NOMO-1 treated with dmso at 0.1 percent for 144 hours (cell line): Measurements from ENCODE around the gene SMIM22.

Experiments
- DNase-seq: peaks from one replicate; lab custom pipeline; 2025; ENCODE audit not compliant: unreplicated experiment; lab: John Stamatoyannopoulos, UW

The SMIM22 gene

DNA sequence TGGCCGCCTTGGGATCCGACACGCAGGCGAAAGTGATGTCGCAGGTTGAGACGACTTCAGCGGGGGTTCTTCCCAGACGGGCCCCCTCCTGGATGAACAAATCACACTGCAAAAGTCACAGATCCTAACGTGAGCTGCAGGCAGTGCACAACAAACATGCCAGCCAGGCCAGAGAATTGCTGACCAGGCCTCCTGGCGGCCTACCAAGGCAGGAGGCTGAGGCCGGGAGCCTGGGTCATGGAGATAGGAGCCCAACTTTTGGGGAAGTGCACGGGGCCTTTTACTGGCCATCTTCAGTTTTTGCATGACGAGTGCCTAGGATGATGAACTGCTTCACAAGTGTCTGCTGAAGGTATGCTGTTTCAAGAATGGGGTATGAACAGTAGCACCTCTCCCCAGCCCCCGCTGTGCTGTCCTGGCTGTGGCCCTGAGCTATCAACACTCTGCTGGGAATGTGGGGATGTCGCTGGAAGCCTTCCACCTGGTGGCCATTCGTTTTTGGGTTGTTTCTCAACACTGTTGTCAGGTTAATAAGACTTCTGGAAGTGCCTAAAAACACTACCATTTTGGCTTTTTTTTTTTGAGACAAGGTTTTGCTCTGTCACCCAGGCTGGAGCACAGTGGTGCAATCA is 19.5 kb downstream of the SMIM22 start:
- DNase-seq: no peak

DNA sequence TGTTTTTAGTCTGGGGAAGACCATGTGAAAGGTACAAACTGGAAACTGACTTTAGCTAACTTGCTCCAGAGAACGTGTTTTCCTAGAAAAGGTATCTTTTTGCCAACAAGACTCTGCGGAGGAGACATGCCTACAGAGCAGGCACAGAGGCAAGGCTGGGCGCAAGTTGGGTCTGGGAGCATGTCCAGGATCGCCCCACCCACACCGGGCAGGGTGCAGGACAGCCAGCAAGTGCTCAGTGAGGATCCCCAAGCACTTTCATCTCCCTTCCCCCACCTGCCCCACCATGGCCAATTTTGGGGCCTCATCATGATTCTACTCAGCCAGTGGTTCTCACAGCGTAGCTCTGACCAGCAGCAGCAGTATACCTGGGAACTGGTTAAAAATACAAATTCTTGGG is 25.5 kb downstream of the SMIM22 start:
- no peak for DNase-seq

DNA sequence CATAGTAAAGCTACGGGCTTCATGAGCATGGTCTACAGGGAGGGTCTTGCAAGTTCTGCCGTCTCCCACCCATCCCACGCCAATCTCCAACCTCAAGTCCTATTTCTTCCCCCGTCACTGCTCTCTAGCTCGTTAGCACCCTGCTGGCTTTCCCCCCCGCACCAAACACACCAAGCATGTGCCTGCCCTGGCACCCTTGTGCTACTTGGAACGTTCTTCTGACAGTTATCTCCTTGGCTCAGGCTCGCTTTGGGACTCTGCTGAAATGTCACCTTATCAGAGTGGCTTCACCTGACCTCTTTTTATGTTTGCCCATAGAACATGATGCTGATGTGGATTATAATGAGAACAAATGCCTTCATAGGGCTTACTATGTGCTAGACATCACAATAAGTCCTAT is 30.0 kb downstream of the SMIM22 start:
- DNase-seq: no peak

DNA sequence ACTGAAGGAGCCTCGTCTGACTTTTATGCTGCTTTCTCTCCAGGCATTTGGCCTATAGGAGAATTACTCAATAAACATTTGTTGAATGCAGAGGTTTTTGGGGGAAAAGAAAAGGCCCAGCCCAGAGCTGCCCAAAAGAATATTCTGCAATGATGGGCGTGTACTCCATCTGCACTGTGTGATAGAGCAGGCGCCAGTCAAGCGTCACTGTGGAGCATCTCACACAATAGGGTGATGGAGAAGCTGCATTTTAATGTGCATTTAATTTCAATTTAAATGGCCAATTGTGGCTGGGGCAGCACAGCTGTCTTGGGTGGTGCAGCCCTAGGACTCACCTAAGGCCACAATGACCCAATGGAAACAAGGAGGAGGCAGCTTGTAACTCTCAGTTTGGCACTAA is 31.4 kb downstream of the SMIM22 start:
- no peak for DNase-seq

DNA sequence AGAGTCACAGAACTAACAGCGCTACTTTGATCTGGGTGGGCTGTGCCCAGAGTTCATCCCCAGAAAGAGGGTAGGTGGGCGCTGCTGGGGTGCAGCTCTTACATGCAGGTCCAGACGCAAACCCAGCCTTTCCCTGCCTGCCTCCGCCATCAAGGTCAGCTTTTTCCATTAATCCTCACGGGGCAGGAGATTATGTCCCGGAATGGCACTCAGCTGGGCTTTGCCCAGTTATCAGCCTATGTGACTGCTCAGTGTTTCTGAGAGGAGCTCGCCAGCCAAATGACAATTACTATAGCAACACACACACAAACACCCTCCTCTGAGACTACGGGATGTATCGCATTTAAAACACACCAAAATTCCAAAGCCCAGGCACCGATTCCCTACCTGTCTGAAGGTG is 31.8 kb downstream of the SMIM22 start:
- DNase-seq: no peak

DNA sequence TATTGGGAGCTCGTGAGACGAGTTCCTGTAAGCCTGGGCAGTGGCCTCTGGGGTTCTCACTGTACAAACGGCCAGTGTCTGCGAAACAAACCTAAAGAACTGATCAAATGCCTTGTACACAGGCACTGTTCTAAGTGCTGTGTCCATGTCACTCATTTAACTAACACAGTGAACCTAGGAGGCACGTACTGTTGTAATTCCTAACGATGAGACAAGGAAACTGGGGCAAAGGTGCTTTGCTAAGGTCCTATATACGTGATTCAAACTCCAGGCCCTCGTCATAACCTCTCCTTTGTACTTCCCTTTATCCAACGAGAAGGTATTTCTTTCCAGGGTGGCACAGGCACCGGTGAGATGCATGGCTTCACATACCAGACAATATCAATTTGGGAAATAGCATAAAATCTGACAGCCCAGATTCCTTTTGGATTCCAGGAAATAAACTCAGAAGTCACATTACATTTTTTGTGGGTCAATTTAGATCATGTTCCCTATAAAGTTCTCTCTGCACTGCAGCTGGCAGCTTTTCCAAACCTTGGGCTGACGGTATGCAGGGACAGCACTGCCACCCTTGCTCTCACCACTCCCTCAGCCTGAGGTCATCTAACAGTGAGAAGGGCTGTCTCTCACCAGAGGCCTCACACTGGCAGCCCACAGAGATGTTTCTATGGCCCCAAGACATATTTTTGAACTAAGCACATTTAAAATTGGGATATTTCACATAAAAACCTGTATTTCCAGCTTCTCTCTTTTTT is 33.6 kb downstream of the SMIM22 start:
- no peak for DNase-seq

DNA sequence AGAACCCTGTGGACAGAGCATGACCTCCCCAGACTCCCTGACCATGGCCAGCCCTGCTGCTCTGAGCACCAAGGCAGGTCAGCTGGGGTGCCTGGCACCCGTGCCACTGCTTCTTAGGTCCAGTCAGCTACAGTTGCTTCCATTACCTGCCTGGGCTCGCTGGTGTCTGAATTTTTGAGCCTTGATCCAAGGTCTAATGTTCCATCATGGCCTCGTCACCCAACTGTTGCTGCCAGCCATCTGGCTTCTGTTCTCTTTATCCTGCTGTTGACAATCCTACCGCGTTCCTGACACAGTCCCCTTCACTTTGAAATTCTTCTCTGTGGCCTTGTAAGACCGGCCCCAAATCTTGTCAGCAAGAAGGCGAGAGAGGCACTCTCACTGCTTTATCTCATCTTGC is 35.2 kb downstream of the SMIM22 start:
- no peak for DNase-seq

DNA sequence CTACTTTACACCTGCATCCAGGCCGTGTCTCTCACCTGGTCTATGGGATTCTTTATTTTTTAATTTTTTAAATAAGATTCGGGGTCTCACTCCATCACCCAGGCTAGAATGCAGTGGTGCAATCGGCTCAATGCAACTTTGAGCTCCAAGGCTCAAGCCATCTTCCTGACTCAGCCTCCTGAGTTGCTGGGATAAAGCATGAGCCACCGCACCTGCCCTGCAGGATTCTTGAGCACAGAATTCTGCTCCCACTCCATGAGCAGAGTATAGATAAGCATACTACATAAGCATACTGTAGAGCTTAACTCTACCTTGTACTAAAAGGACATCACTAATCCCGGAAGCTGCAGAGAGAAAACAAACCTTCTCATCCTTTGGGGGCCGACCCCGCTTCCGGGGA is 36.4 kb downstream of the SMIM22 start:
- no peak for DNase-seq

DNA sequence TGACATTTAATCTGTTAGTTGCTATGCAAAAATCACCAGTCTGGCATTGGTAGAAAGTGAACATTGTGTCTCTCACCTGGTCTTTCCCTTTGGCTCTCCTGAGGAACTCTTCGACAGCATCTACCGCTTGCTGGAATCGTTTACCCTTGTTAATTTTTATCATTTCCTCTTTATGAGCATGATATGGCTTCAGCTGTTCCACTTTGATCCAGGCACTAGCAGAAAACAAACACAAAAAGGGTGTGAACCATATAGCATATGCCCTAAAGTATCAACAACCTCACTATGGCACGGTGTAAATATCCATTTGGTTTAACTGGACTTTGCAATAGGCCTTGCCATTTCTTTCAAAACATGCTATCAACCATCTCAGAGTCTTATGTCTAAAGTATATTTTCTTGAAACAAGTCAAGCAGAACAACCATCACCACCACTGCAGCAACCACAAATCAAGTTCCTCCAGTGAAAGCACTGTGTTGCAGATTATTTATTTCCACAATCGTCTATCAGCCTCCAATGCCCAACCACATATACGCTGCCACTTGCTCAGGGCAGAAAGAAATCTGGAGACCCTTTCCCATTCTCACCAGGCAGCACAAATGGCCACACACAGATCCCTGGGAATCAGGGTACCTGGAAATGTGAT is 37.7 kb downstream of the SMIM22 start:
- no peak for DNase-seq

DNA sequence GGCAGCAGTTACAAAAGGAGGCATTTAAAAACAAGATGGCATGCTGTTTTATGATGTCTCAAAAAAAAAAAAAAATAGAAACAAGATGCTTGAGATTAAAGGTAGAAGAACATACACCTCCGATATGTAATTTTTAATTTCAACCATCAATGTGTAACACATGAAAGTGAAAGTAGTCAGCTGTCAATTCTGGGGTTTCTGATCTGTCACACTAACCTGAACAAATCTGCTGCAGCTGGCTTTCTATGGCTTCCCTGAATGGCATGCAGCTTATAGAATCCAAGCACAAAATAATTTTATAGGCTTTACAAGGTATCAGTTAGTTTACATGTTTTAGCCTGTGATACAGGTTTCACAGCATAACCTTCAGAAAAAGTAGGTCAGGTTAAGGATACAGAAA is 38.4 kb downstream of the SMIM22 start:
- DNase-seq: no peak

DNA sequence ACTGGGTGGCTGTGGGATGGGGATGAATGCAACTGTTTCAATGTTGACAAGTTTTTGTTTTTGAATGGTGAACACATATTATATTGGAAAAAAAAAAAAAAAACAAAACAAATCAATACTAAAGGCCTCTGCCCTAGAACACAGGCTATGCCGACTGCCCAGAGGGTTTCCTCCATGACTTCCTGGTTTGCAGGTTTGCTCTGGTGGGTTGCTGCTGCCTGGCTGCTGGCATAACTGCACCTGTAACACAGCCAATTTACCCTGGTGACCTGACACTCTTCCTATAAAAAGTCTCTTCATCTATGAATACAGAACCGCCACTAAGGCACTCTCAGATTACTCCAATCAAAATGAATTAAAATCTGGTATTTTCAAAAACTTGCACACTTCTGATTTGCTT is 41.6 kb downstream of the SMIM22 start:
- DNase-seq: no peak

DNA sequence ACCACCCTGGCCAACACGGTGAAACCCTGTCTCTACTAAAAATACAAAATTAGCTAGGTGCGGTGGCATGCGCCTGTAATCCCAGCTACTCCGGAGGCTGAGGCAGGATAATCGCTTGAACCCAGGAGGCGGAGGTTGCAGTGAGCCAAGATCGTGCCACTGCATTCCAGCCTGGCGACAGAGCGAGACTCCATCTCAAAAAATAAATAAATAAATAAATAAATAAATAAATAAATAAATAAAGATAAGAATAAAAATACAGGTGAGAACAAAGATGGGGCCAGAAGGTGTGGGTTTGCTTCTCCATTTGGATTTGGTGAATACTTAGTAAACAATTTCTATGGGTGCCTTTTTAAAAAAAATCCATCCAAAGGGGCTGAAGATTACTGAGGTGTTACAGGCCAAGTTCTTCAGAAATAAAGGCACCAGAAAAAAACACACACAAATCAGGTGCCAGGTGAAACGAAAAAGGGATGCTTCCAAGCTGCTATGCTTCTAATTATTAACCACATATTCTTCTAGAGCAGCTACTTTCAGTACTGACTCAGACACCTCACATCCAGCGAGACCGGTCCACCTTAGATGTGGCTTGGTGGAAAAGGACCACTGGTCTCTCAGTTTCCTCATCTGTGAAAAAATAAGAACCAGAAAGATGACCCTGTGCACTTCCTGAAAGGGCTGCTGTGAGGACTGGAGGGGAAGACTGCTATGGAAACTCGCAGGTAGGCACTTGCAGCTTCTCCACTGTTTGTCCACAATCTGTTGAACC is 42.7 kb downstream of the SMIM22 start:
- DNase-seq: no peak

DNA sequence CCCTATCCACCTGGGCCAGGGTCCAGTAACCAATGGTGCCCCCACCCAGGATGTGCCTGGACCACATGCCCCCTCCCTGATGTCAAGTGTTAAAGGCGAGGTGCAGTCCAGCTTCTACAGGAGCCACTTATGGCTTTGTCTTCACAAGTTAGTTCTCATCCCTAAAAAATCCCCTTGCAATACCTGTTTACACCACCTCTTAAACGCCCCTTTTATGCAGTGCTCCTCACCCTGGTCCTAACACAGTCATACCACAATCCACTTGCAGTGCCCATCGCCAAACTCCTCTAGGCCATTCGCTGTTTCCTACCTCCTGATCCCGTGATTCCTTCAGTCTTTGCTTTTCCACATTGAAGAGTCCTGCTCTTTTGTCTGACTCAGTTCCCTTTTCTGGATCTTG is 44.8 kb downstream of the SMIM22 start:
- DNase-seq: no peak

DNA sequence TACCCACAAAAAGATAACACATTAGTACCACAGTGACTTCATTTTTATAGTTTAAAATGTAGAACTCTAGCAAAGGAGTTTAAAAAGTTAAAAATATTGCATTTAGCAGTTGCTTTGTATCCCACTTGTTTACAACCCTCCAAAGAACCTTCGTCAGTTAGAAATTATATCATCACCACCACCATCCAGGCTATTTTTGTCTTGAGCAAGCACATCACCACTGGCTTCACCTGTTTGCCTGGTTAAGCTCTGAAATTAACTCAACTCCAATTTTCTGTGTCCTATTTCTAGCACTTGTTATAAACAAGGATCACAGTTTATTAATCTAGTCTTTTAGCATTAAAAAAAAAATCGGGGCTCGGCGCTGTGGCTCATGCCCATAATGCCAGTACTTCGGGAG is 45.8 kb downstream of the SMIM22 start:
- no peak for DNase-seq
